ENCODE results near the gene MTFMT. TPM values are rescaled to one million over a fixed set of nuclear protein-coding genes. Genes with fewer than 3 reads are reported as not detected.

Gene MTFMT
- total and polyA plus RNA-seq, 2 of the 13 experiments (the other 11 are each of a cell fraction or from before 2014, with no cell fraction given): 9.9 to 23.2 TPM

DNA sequence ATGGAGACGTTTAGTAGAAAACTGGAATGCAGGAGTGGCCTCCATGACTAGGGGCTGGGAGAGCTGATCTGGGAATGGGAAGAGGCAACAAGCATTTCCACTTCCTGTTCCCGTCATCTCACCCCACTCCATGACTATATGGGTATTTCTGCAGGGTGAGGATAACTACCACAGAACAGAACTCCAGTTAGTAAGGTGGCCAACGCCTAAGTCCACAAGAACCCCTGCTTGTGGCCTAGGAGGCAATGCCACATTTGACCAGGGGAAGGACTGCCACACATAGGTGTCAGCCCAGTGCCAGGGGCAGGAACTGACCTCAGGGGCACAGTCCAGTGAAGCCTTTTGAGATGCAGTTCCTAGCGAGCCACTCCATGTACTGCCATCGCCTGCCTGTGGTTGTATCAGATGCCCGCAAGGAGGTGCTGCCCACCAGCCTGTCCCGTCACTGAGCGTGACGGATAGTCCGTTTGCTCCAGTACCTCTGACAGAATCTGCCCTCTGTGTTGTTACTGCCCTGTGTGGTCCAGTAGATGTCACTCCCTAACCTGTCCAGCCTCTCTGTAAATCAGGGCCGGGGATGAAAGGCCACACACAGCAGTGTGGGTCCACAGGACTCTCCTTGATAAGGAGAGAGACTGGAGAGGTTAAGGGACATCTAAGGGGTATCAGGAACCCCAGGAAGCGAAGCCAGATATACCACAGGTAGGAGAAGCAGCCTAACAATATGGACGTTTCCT lies 3.5 kb upstream of the MTFMT start (continued):
- TF ChIP-seq MIER3 (CRISPR knock-in tag; IDR thresholded peaks at IDR 0.05; ENCODE audit: borderline replicate concordance) (peak; percentile 37; the same call in 1 of the 2 replicates), ZNF7 (CRISPR knock-in tag; IDR thresholded peaks at IDR 0.05) (no peak), POGZ (CRISPR knock-in tag; IDR thresholded peaks at IDR 0.05) (peak; percentile 55), TCF12 (IDR thresholded peaks at IDR 0.05) (no peak), TCF12 (CRISPR knock-in tag; IDR thresholded peaks at IDR 0.05) (peak; percentile 21; the same call in 1 of the 2 replicates), FLYWCH1 (CRISPR knock-in tag; IDR thresholded peaks at IDR 0.05) (no peak), FOSL2 (CRISPR knock-in tag; IDR thresholded peaks at IDR 0.05) (peak; percentile 66), ZNF792 (CRISPR knock-in tag; IDR thresholded peaks at IDR 0.05) (0 out of 2 replicates have a peak, but pooled peaks have one; percentile 49), NCOA2 (CRISPR knock-in tag; IDR thresholded peaks at IDR 0.05) (peak; percentile 38; the same call in 1 of the 2 replicates), KDM5B (CRISPR knock-in tag; IDR thresholded peaks at IDR 0.05; ENCODE audit: borderline replicate concordance) (peak; percentile 80; the same call in 1 of the 2 replicates), HMG20A (CRISPR knock-in tag; IDR thresholded peaks at IDR 0.05; ENCODE audit: borderline replicate concordance) (no peak; the same call in 1 of the 2 replicates), POLR2AphosphoS2 (IDR thresholded peaks at IDR 0.05; ENCODE audit: low read depth, low read length) (no peak), ZNF616 (CRISPR knock-in tag; IDR thresholded peaks at IDR 0.05; ENCODE audit: low read depth) (0 out of 2 replicates have a peak, but pooled peaks have one; percentile 54), HNRNPL (IDR thresholded peaks at IDR 0.05; ENCODE audit: low read depth, low read length) (peak; percentile 88), PPARG (CRISPR knock-in tag; conservative IDR thresholded peaks at IDR 0.05) (peak; percentile 55; the same call in 1 of the 2 replicates), FOXO1 (CRISPR knock-in tag; IDR thresholded peaks at IDR 0.05) (peak; percentile 72; the same call in 1 of the 2 replicates), SOX5 (CRISPR knock-in tag; IDR thresholded peaks at IDR 0.05; ENCODE audit: borderline replicate concordance) (0 out of 2 replicates have a peak, but pooled peaks have one; percentile 52), SSRP1 (CRISPR knock-in tag; IDR thresholded peaks at IDR 0.05) (peak; percentile 88; the same call in 1 of the 2 replicates), FOXP1 (IDR thresholded peaks at IDR 0.05) (no peak), FOXP1 (CRISPR knock-in tag; IDR thresholded peaks at IDR 0.05) (peak; percentile 38; the same call in 1 of the 2 replicates), ZFY (CRISPR knock-in tag; IDR thresholded peaks at IDR 0.05) (0 out of 2 replicates have a peak, but pooled peaks have one; percentile 17)
- TF ChIP-seq, protein P1, sequence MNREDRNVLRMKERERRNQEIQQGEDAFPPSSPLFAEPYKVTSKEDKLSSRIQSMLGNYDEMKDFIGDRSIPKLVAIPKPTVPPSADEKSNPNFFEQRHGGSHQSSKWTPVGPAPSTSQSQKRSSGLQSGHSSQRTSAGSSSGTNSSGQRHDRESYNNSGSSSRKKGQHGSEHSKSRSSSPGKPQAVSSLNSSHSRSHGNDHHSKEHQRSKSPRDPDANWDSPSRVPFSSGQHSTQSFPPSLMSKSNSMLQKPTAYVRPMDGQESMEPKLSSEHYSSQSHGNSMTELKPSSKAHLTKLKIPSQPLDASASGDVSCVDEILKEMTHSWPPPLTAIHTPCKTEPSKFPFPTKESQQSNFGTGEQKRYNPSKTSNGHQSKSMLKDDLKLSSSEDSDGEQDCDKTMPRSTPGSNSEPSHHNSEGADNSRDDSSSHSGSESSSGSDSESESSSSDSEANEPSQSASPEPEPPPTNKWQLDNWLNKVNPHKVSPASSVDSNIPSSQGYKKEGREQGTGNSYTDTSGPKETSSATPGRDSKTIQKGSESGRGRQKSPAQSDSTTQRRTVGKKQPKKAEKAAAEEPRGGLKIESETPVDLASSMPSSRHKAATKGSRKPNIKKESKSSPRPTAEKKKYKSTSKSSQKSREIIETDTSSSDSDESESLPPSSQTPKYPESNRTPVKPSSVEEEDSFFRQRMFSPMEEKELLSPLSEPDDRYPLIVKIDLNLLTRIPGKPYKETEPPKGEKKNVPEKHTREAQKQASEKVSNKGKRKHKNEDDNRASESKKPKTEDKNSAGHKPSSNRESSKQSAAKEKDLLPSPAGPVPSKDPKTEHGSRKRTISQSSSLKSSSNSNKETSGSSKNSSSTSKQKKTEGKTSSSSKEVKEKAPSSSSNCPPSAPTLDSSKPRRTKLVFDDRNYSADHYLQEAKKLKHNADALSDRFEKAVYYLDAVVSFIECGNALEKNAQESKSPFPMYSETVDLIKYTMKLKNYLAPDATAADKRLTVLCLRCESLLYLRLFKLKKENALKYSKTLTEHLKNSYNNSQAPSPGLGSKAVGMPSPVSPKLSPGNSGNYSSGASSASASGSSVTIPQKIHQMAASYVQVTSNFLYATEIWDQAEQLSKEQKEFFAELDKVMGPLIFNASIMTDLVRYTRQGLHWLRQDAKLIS (CRISPR knock-in tag; IDR thresholded peaks at IDR 0.05): no peak
- TF ChIP-seq, protein P2, sequence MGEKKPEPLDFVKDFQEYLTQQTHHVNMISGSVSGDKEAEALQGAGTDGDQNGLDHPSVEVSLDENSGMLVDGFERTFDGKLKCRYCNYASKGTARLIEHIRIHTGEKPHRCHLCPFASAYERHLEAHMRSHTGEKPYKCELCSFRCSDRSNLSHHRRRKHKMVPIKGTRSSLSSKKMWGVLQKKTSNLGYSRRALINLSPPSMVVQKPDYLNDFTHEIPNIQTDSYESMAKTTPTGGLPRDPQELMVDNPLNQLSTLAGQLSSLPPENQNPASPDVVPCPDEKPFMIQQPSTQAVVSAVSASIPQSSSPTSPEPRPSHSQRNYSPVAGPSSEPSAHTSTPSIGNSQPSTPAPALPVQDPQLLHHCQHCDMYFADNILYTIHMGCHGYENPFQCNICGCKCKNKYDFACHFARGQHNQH (CRISPR knock-in tag; IDR thresholded peaks at IDR 0.05): peak; percentile 59
- TF ChIP-seq, protein P3, sequence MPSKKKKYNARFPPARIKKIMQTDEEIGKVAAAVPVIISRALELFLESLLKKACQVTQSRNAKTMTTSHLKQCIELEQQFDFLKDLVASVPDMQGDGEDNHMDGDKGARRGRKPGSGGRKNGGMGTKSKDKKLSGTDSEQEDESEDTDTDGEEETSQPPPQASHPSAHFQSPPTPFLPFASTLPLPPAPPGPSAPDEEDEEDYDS (CRISPR knock-in tag; IDR thresholded peaks at IDR 0.05): peak; percentile 33; the same call in 1 of the 2 replicates
- TF ChIP-seq, protein P4, sequence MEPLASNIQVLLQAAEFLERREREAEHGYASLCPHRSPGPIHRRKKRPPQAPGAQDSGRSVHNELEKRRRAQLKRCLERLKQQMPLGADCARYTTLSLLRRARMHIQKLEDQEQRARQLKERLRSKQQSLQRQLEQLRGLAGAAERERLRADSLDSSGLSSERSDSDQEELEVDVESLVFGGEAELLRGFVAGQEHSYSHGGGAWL (CRISPR knock-in tag; IDR thresholded peaks at IDR 0.05): peak; percentile 61; the same call in 1 of the 2 replicates
